Measurements from ENCODE around the gene TSG101.

The TSG101 gene

GRCh38 chr11:18526521-18527296 lies at the start of gene TSG101:
Gene TSG101, minus strand, starts transcription at chr11:18526942. Its CDS starts 126 bp downstream, at chr11:18526816.
- DNase-seq, result peak; percentile 86 to 92

- no peak for DNase-seq
Observed at GRCh38 chr11:18575361-18575760, 48.6 kb upstream of the TSG101 start.

- no peak for DNase-seq
Observed at GRCh38 chr11:18567081-18567480, 40.3 kb upstream of the TSG101 start.

- no peak for DNase-seq
Observed at GRCh38 chr11:18566406-18566805, 39.7 kb upstream of the TSG101 start.

GRCh38 chr11:18564149-18564548 lies 37.4 kb upstream of the TSG101 start:
- DNase-seq, result no peak

- no peak for DNase-seq
Observed at GRCh38 chr11:18563090-18563730, 36.5 kb upstream of the TSG101 start.

- DNase-seq, result no peak
Observed at GRCh38 chr11:18548001-18548400, 21.3 kb upstream of the TSG101 start.

- no peak for DNase-seq
Observed at GRCh38 chr11:18540207-18541009, 13.7 kb upstream of the TSG101 start.

- DNase-seq, result no peak
Observed at GRCh38 chr11:18536209-18536608, 9.5 kb upstream of the TSG101 start.

GRCh38 chr11:18534245-18534644 lies 7.5 kb upstream of the TSG101 start:
- DNase-seq, result no peak

GRCh38 chr11:18533365-18533764 lies 6.6 kb upstream of the TSG101 start:
- DNase-seq, result no peak

- DNase-seq, result no peak
Observed at GRCh38 chr11:18527512-18527911, 770 bp upstream of the TSG101 start.

GRCh38 chr11:18526130-18526520 lies 617 bp downstream of the TSG101 start:
- DNase-seq, result no peak

GRCh38 chr11:18524248-18524647 lies 2.5 kb downstream of the TSG101 start:
- no peak for DNase-seq

- no peak for DNase-seq
Observed at GRCh38 chr11:18523084-18523483, 3.7 kb downstream of the TSG101 start.

- no peak for DNase-seq
Observed at GRCh38 chr11:18522388-18522787, 4.4 kb downstream of the TSG101 start.

GRCh38 chr11:18521122-18521521 lies 5.6 kb downstream of the TSG101 start:
- no peak for DNase-seq

- DNase-seq, result no peak
Observed at GRCh38 chr11:18502352-18502751, 24.4 kb downstream of the TSG101 start.

- no peak for DNase-seq
Observed at GRCh38 chr11:18501629-18502028, 25.1 kb downstream of the TSG101 start.

- DNase-seq, result no peak
Observed at GRCh38 chr11:18498039-18498438, 28.7 kb downstream of the TSG101 start.

GRCh38 chr11:18495703-18496102 lies 31.0 kb downstream of the TSG101 start:
- no peak for DNase-seq

GRCh38 chr11:18495271-18495670 lies 31.5 kb downstream of the TSG101 start:
- no peak for DNase-seq

- DNase-seq, result no peak
Observed at GRCh38 chr11:18493310-18493709, 33.4 kb downstream of the TSG101 start.

- no peak for DNase-seq
Observed at GRCh38 chr11:18492888-18493287, 33.9 kb downstream of the TSG101 start.
